NCI-H510A treated with DMSO at 0.1 percent for 48 hours (cell line): Measurements from ENCODE around the gene TXN2.
"Not testable (repeated sequence)": the region's sequence is repeated elsewhere in the genome, so short reads cannot be mapped to it uniquely, and the experiment has no call there.

Experiments
- DNase-seq: peaks from one replicate; lab custom pipeline; 2025; lab: John Stamatoyannopoulos, UW

The TXN2 gene

GRCh38 chr22:36431977-36432376, 49.5 kb downstream of the TXN2 start:
- no peak for DNase-seq

GRCh38 chr22:36430863-36431262, 50.6 kb downstream of the TXN2 start:
- DNase-seq, result no peak

- DNase-seq, result not testable (repeated sequence)
These were observed 53.5 kb downstream of the TXN2 start for GRCh38 chr22:36427952-36428351.

GRCh38 chr22:36425977-36426523, 55.4 kb downstream of the TXN2 start:
- peak; percentile 6 for DNase-seq

- no peak for DNase-seq
These were observed 56.4 kb downstream of the TXN2 start for GRCh38 chr22:36424901-36425579.

GRCh38 chr22:36424466-36424865, 57.0 kb downstream of the TXN2 start:
- DNase-seq, result not testable (repeated sequence)

GRCh38 chr22:36423461-36424404, 57.7 kb downstream of the TXN2 start:
- DNase-seq, result no peak

- no peak for DNase-seq
These were observed 59.0 kb downstream of the TXN2 start for GRCh38 chr22:36422287-36423014.

GRCh38 chr22:36419912-36420882, 61.2 kb downstream of the TXN2 start:
- DNase-seq, result no peak

GRCh38 chr22:36419177-36419911, 62.1 kb downstream of the TXN2 start:
- DNase-seq, result no peak

- no peak for DNase-seq
These were observed 64.2 kb downstream of the TXN2 start for GRCh38 chr22:36417281-36417686.
